ENCODE results near the gene GRIN3A.

- TF ChIP-seq CTCF (IDR thresholded peaks at IDR 0.05): no peak
- TF ChIP-seq EP300 (IDR thresholded peaks at IDR 0.05): no peak
These were observed 7.0 kb downstream of the GRIN3A start for GRCh38 chr9:101731429-101731828.
